Endothelial cell of umbilical vein (primary cell): ENCODE results near the gene APCDD1L. TPM values are rescaled to one million over a fixed set of nuclear protein-coding genes. Genes with fewer than 3 reads are reported as not detected.
A peak's percentile ranks its signal among the peaks of the same experiment; 100 is the strongest.

Experiments used
- BruUV-seq: library from RNA; stranded (reverse); fragments of 400-500 nt; replicated peaks from 2 replicates; lab custom pipeline; 2021; lab: Mats Ljungman, UMichigan
- CTCF ChIA-PET: fragments of 300-600, 350-600 bp; sonication (Branson Sonifier 250); formaldehyde crosslinking; loops from one replicate; lab custom pipeline; 2021; ENCODE audit warnings: antibody characterized with exemption, inconsistent platforms; lab: Charles Lee
- POLR2A ChIA-PET: fragments of 300-600, 350-600 bp; sonication (Branson Sonifier 250); formaldehyde crosslinking; loops from one replicate; lab custom pipeline; 2021; ENCODE audit warnings: antibody characterized with exemption, inconsistent platforms; lab: Charles Lee
- DNase-seq: peaks from one replicate; pipeline ENCODE4 v3.0.0-alpha.2; 2011; ENCODE audit warnings: low read depth, low spot score
- FAIRE-seq: peaks from 2 replicates; lab custom pipeline; 2011; peaks lifted over from hg19 to GRCh38; lab: Jason Lieb, UNC
- H2AFZ ChIP-seq: 2 replicates; pipeline ENCODE4 v1.6.0; 2012; ENCODE audit warnings: low read depth, low read length, control low read depth, inconsistent platforms
- H3K27ac ChIP-seq: 2 replicates; pipeline ENCODE4 v1.5.1; 2011; ENCODE audit warnings: low read depth, mild to moderate bottlenecking, control low read depth, low read length, moderate library complexity; ENCODE audit not compliant: insufficient read depth
- H3K27me3 ChIP-seq, 2 experiments: 2 replicates each; pipeline versions ENCODE4 v1.6.0 to v1.6.1; 2011; ENCODE audit warnings: low read length in 2 of 2, mixed read lengths in 1 of 2; ENCODE audit not compliant: control insufficient read depth in 2 of 2, insufficient read depth in 2 of 2
- H3K36me3 ChIP-seq, 2 experiments: 2 replicates in 1 of 2; 3 replicates in 1 of 2; pipeline ENCODE4 v1.5.1; 2011; ENCODE audit warnings: low read length in 2 of 2, mild to moderate bottlenecking in 1 of 2, moderate library complexity in 1 of 2; ENCODE audit not compliant: control insufficient read depth in 2 of 2, insufficient read depth in 2 of 2; ENCODE audit errors: extremely low read depth in 1 of 2
- H3K4me1 ChIP-seq: 3 replicates; pipeline ENCODE4 v1.5.1; 2011; ENCODE audit warnings: mild to moderate bottlenecking, low read length; ENCODE audit not compliant: control insufficient read depth, insufficient read depth; ENCODE audit errors: extremely low read depth
- H3K4me2 ChIP-seq: 2 replicates; pipeline ENCODE4 v1.6.1; 2011; ENCODE audit warnings: low read length, control low read depth, mixed read lengths; ENCODE audit not compliant: insufficient read depth
- H3K4me3 ChIP-seq, 3 experiments: fragments of 200-600 bp in 1 of 3; sonication (generic), shearing (Covaris generic) in 1 of 3; replicated peaks in 1 of 3; 2 replicates each; pipeline ENCODE4 v1.5.1; 2011 to 2016; ENCODE audit warnings: control low read depth in 3 of 3, low read length in 3 of 3, mild to moderate bottlenecking in 2 of 3, inconsistent platforms in 1 of 3, low read depth in 1 of 3, moderate library complexity in 1 of 3; ENCODE audit not compliant: insufficient read depth in 1 of 3
- H3K79me2 ChIP-seq: 2 replicates; pipeline ENCODE4 v1.6.0; 2012; ENCODE audit warnings: low read length, inconsistent platforms; ENCODE audit not compliant: control insufficient read depth, insufficient read depth
- H3K9ac ChIP-seq: replicated peaks from 2 replicates; pipeline ENCODE3; 2011; ENCODE audit warnings: low read length, control low read depth; ENCODE audit not compliant: insufficient read depth; ENCODE audit errors: extremely low read depth
- H3K9me1 ChIP-seq: replicated peaks from 3 replicates; pipeline ENCODE4 v1.6.0; 2011; ENCODE audit warnings: mild to moderate bottlenecking, low read length; ENCODE audit not compliant: control insufficient read depth, insufficient read depth; ENCODE audit errors: extremely low read depth
- H3K9me3 ChIP-seq: replicated peaks from 2 replicates; pipeline ENCODE4 v1.5.1; 2012; ENCODE audit warnings: low read length, inconsistent platforms; ENCODE audit not compliant: control insufficient read depth, insufficient read depth
- H4K20me1 ChIP-seq: replicated peaks from 2 replicates; pipeline ENCODE3; 2011; ENCODE audit warnings: mild to moderate bottlenecking, low read length; ENCODE audit not compliant: control insufficient read depth, insufficient read depth; ENCODE audit errors: extremely low read depth
- EZH2 ChIP-seq: IDR thresholded peaks from 2 replicates; pipeline ENCODE4 v1.6.1; 2012; ENCODE audit warnings: borderline replicate concordance, low read depth, mild to moderate bottlenecking, moderate library complexity, low read length, inconsistent platforms; ENCODE audit not compliant: severe bottlenecking
- FOS ChIP-seq: IDR thresholded peaks from 2 replicates; pipeline ENCODE4 v1.6.1; 2011; ENCODE audit warnings: mild to moderate bottlenecking, low read length, moderate library complexity, borderline replicate concordance; ENCODE audit not compliant: insufficient read depth
- JUN ChIP-seq: IDR thresholded peaks from 2 replicates; pipeline ENCODE4 v1.6.1; 2011; ENCODE audit warnings: borderline replicate concordance, low read depth; ENCODE audit not compliant: insufficient read length, insufficient read depth
- POLR2A ChIP-seq: IDR thresholded peaks from 2 replicates; pipeline ENCODE4 v1.6.1; 2012; ENCODE audit warnings: low read depth, mild to moderate bottlenecking, control low read depth, low read length
- POLR2AphosphoS5 ChIP-seq: IDR thresholded peaks from 2 replicates; pipeline ENCODE4 v1.6.1; 2012; ENCODE audit warnings: low read depth, mild to moderate bottlenecking, control low read depth, low read length, moderate library complexity; ENCODE audit not compliant: insufficient read depth
- dilution Hi-C: fragments of 300-500 bp; cut with MboI; formaldehyde crosslinking; loops from one replicate; pipeline ENCODE4 v1.15.0; 2019; ENCODE audit warnings: low sequenced_read_pairs; ENCODE audit not compliant: extremely low pct_ligation_motif_present
- intact Hi-C: fragments of 100-400 bp; cut with micrococcal nuclease; formaldehyde crosslinking; loops from one replicate; pipeline ENCODE4 v1.10.0; 2022
- polyA plus RNA-seq, 4 experiments: library from polyadenylated mRNA; depleted of rRNA in 3 of 4; stranded (reverse) in 3 of 4; unstranded in 1 of 4; fragments of >200 nt; gene quantifications; 2 replicates each; pipeline versions ENCODE4 v1.2.1 to v1.2.3, GENCODE V29; 2011 to 2012; ENCODE audit warnings: missing spikeins in 1 of 4
- total RNA-seq: library from RNA; stranded (reverse); gene quantifications from 2 replicates; pipeline ENCODE4 v1.2.3, GENCODE V29; 2021
- TF ChIP-seq, protein P1 (sequence below), 2 donors: IDR thresholded peaks; 1 replicate in 1 of 2; 2 replicates in 1 of 2; pipeline ENCODE4 v1.5.1; 2011; ENCODE audit warnings: low read length in 2 of 2, mild to moderate bottlenecking in 2 of 2, moderate library complexity in 2 of 2, control low read depth in 1 of 2, inconsistent platforms in 1 of 2, low read depth in 1 of 2; ENCODE audit not compliant: insufficient read depth in 1 of 2; ENCODE audit errors: extremely low read depth in 1 of 2

The APCDD1L gene
- total and polyA plus RNA-seq, 2 donors (not counting 3 experiments of a cell fraction or from before 2014, with no cell fraction given) = 0.17 to 1.4 TPM

DNA sequence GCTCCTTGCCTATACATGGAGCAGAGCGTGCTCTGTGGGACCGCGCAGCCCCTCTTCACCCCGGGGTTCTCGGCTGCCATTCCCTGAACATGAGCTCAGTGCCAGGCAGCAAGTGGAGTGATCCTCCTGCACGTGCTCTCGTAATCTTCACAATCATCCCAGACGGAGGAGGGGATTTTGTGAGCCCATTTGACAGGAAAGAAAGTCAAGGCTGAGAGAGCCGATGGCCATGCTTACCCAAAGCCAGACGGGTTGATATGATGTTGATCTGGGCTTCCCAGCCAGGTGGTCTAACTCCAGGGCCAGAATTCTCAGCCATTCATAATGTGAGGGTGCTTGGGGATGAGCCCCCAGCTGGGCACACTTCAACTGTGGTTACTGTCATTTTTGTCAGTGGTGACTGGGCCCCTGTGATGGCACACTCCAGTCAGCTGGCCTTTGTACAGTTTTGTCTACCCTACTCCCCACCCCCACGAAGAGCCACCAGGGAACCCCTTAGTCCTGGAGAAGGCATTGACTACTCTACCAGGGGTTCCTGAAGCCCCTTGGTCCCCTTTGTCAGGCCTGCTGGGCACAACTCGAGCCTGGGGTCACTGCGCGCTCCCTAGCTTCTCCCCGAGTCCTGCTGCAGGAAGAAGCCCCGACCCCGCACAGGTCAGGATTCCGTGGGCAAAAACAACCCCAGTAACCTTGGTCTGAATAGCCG lies 1.5 kb downstream of the APCDD1L start:
- H3K36me3 ChIP-seq = no peaks in the 10 kb centered on the region
- H3K4me2 ChIP-seq = no peak overlapping the region
- POLR2A ChIA-PET = no interaction called here
- no peaks in the 10 kb centered on the region for H4K20me1 ChIP-seq
- CTCF ChIA-PET = no interaction called here
- dilution Hi-C loops (no loop called here), intact Hi-C loops (no loop called here)
- H3K9me1 ChIP-seq = no peaks in the 10 kb centered on the region
- FAIRE-seq (no peak), DNase-seq (no peak)
- no peaks in the 10 kb centered on the region for H3K9me3 ChIP-seq
- no peak for TF ChIP-seq JUN
- TF ChIP-seq, protein P1, sequence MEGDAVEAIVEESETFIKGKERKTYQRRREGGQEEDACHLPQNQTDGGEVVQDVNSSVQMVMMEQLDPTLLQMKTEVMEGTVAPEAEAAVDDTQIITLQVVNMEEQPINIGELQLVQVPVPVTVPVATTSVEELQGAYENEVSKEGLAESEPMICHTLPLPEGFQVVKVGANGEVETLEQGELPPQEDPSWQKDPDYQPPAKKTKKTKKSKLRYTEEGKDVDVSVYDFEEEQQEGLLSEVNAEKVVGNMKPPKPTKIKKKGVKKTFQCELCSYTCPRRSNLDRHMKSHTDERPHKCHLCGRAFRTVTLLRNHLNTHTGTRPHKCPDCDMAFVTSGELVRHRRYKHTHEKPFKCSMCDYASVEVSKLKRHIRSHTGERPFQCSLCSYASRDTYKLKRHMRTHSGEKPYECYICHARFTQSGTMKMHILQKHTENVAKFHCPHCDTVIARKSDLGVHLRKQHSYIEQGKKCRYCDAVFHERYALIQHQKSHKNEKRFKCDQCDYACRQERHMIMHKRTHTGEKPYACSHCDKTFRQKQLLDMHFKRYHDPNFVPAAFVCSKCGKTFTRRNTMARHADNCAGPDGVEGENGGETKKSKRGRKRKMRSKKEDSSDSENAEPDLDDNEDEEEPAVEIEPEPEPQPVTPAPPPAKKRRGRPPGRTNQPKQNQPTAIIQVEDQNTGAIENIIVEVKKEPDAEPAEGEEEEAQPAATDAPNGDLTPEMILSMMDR (IDR thresholded peaks at IDR 0.05; ENCODE audit: extremely low read depth in 1 of 2, insufficient read depth in 1 of 2, low read depth in 1 of 2, low read length in 2 of 2) = no peak
- no peak for TF ChIP-seq POLR2AphosphoS5
- no peak for TF ChIP-seq POLR2A
- no peak for TF ChIP-seq FOS
- TF ChIP-seq EZH2 = peak; percentile 16
- no peak overlapping the region for H2AFZ ChIP-seq
- peaks cover 3% of the 10 kb centered on the region for H3K4me1 ChIP-seq
- peaks cover 25 to 30% of the 10 kb centered on the region in 2 experiments for H3K27me3 ChIP-seq
- BruUV-seq = no TSS peak
- H3K79me2 ChIP-seq = no peaks in the 10 kb centered on the region
- no peak overlapping the region for H3K27ac ChIP-seq
- H3K4me3 ChIP-seq = no peak overlapping the region
- no peak overlapping the region for H3K9ac ChIP-seq
